Cardiac septum (tissue), 1 donor: ENCODE measurements around the gene TMEM115. TPM values are rescaled to one million over a fixed set of nuclear protein-coding genes. Genes with fewer than 3 reads are reported as not detected.
A peak's percentile ranks its signal among the peaks of the same experiment; 100 is the strongest.

Experiments used
- DNase-seq: peaks from one replicate; pipeline ENCODE4 v3.0.0-alpha.2; 2020; ENCODE audit warnings: low spot score
- intact Hi-C: fragments of 100-400 bp; cut with DNase I; formaldehyde crosslinking; loops from one replicate; pipeline ENCODE4 v1.14.0; 2022
- total RNA-seq: library from RNA; stranded (reverse); fragmentation: NEBNext Ultra II Directional; extraction: Animal tissue kit (Norgen Biotek cat#: 25700); gene quantifications from one replicate; pipeline ENCODE4 v1.2.1, GENCODE V29; 2021
- donor health status: DM: no; HTN: no; CAD: no.

The TMEM115 gene
- total RNA-seq, 1 donor from 2014 or later, result 26.6 TPM

DNA sequence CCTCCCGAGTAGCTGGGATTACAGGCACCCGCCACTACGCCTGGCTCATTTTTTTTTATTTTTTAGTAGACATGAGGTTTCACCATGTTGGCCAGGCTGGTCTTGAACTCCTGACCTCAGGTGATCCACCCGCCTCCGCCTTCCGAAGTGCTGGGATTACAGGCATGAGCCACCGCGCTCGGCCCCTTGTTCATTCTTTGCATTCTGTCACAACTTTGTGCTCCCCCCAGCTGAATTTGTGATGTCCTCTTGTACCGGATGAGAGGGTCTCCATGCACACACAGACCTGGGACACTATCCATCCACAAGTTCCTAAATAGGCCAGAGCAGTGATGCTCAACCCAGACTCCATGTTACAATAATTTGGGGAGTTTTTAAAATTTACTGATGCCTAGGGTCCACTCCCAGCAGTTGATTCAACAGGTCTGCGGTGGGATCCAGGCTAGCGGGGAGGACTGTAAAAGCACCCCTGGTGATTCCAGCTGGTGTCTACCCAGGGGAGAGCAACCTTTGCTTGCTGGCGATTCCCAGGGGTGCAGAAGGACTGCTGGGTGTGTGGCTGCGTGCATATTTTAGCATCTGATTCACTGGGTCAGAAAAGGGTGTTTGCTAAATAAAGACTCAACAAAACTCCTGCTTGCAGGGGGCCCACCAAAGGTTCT, 19.7 kb downstream of the TMEM115 start:
- no peak for DNase-seq
- intact Hi-C loops, result loop anchor here (5.0 kb wide), 1 partner anchor 37 kb away; the partner anchor contains the start of gene HYAL1

- intact Hi-C loops, result loop anchor here (5.0 kb wide), 1 partner anchor 37 kb away; the partner anchor contains the start of gene HYAL1
- DNase-seq, result no peak
These were observed 20.4 kb downstream of the TMEM115 start for GRCh38 chr3:50338965-50339364.

GRCh38 chr3:50337175-50337861, 22.0 kb downstream of the TMEM115 start:
- DNase-seq, result peak; percentile 100
- intact Hi-C loops, result loop anchor here (5.0 kb wide), 1 partner anchor 35 kb away; the partner anchor contains the start of gene HYAL1

- no peak for DNase-seq
- intact Hi-C loops, result loop anchor here (5.0 kb wide), 1 partner anchor 34 kb away; the partner anchor contains the start of gene HYAL1
These were observed 22.7 kb downstream of the TMEM115 start for GRCh38 chr3:50336452-50337174.

DNA sequence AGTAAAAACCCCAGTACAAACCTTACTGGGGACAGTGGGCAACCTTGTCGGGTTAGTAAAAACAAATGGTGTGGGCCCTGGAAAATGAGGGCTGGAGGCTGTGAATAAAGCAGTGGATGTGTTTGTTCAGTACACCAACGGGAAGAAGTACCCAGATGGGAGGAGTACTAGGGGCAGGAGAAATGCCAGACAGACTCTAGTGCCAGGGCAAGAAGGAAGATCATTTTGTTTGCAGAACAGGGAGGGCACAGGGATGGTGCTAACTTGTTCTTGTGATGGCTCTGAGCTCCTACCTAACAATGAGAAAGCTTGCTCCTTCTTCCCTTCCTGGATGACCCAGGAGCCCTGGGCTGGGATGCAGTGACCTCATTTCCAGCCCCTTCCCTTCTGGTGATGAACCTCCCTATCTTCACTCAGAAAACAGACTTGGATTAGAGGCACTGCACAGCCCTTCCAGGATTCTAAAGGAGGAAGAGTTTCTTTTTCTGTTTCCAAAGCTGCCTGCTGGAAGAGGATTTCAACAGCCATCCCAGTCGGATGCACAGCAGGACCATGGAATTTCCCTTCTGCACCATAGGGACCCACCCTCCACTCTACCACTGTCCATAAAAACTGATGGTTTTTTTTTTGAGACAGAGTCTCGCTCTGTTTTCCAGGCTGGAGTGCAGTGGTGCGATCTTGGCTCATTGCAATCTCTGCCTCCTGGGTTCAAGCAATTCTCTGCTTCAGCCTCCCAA, 24.8 kb downstream of the TMEM115 start:
- intact Hi-C loops, result loop anchor here (5.0 kb wide), 1 partner anchor 32 kb away; the partner anchor contains the start of gene HYAL1
- DNase-seq, result no peak

- no peak for DNase-seq
- intact Hi-C loops, result no loop called here
These were observed 25.5 kb downstream of the TMEM115 start for GRCh38 chr3:50333744-50334328.

- intact Hi-C loops, result no loop called here
- DNase-seq, result no peak
These were observed 27.9 kb downstream of the TMEM115 start for GRCh38 chr3:50331364-50331907.

DNA sequence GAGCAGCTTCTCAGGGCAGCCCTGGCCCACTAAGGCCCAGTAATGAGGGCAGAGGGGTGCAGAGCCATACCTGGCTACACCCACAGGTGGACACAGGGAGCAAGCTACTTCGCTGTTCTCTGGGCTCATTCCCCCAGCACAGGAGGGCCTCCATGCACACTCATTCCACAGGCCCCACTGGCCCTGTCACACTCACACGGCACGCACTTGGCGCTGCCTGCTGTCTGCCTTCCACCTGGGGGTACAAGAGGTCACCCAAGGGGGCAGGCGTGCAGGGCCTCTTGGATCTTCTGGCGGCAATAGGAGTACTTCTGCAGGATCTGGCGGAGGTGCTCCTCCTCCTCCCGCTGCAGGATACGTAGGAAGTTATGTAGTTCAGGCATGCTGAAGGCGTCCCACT, 29.0 kb downstream of the TMEM115 start:
- intact Hi-C loops, result no loop called here
- no peak for DNase-seq

GRCh38 chr3:50327943-50328691, 31.2 kb downstream of the TMEM115 start, which contains the start of gene TUSC2:
TUSC2 (minus strand) TSS chr3:50328223; CDS start chr3:50328099, 124 bp downstream.
- intact Hi-C loops, result loop anchor here (5.0 kb wide), 1 partner anchor 41 kb away; no protein-coding TSS in a partner anchor
- peak; percentile 99 for DNase-seq

GRCh38 chr3:50327129-50327528, 32.2 kb downstream of the TMEM115 start:
- intact Hi-C loops, result loop anchor here (5.0 kb wide), 1 partner anchor 40 kb away; no protein-coding TSS in a partner anchor
- no peak for DNase-seq

- intact Hi-C loops, result loop anchor here (5.0 kb wide), 1 partner anchor 39 kb away; no protein-coding TSS in a partner anchor
These were observed 33.2 kb downstream of the TMEM115 start for GRCh38 chr3:50326182-50326541.

GRCh38 chr3:50325497-50326181, 33.7 kb downstream of the TMEM115 start:
- DNase-seq, result no peak
- intact Hi-C loops, result loop anchor here (2.0 to 5.0 kb wide), 2 partner anchors 38 to 51 kb away; no protein-coding TSS in a partner anchor

More at GRCh38 chr3:50326182-50326541, 33.2 kb downstream of the TMEM115 start:
- no peak for DNase-seq

DNA sequence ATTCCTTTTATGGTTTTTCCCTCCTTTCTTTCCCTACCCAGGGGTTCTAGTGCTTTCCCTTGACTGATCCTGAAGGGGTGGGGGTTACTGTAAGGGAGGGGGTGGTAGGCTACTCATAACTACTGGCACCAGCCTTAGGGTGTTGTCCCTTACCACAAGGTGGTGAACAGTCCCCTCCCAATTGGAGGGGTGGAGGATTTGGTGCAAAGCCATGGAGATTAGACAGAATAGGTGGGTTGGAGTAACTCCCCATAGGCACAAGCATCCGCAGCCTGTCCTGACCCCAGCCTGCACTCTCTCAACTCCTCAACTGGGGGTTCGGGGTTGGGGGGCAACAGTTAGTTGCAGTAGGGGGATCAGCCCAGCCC, 34.2 kb downstream of the TMEM115 start:
- intact Hi-C loops, result loop anchor here (2.0 to 5.0 kb wide), 2 partner anchors 38 to 50 kb away; no protein-coding TSS in a partner anchor
- DNase-seq, result no peak

- intact Hi-C loops, result loop anchor here (2.0 to 5.0 kb wide), 4 partner anchors 37 to 132 kb away; partner anchors contain the start of genes GNAI2 and GNAT1
These were observed 34.8 kb downstream of the TMEM115 start for GRCh38 chr3:50324351-50325112.

GRCh38 chr3:50323614-50324199, 35.6 kb downstream of the TMEM115 start:
- DNase-seq, result peak; percentile 89
- intact Hi-C loops, result loop anchor here (1.0 to 5.0 kb wide), 4 partner anchors 23 to 131 kb away; partner anchors contain the start of genes GNAI2 and GNAT1

More at GRCh38 chr3:50324351-50325112, 34.8 kb downstream of the TMEM115 start:
- DNase-seq, result no peak
